Panc1 (cell line): ENCODE data around the gene DEPDC5.

Experiments used
- CTCF ChIP-seq: fragments of 450-650 bp; IDR thresholded peaks from 2 replicates; pipeline ENCODE4 v1.5.1; 2017; ENCODE audit warnings: mild to moderate bottlenecking
- POLR2AphosphoS5 ChIP-seq: IDR thresholded peaks from 2 replicates; pipeline ENCODE4 v1.6.1; 2012; ENCODE audit warnings: mild to moderate bottlenecking, low read depth, low read length, moderate library complexity

GRCh38 chr22:31893460-31893859, 139.6 kb downstream of the DEPDC5 start:
- TF ChIP-seq POLR2AphosphoS5 = no peak
- no peak for TF ChIP-seq CTCF
